HCT116 (cell line): Measurements from ENCODE around the gene RBL1. TPM values are rescaled to one million over a fixed set of nuclear protein-coding genes. Genes with fewer than 3 reads are reported as not detected.

ENCODE experiments used
- ATAC-seq: fragments of 200-7000 bp; cut with Tn5 transposase; 2 replicates; pipeline ENCODE4 v1.9.1; 2020; ENCODE audit warnings: mild to moderate bottlenecking, moderate library complexity
- BruUV-seq: library from RNA; stranded (reverse); fragments of 400-500 nt; replicated peaks from 2 replicates; lab custom pipeline; 2021; lab: Mats Ljungman, UMichigan
- CTCF ChIA-PET: fragments of 300-600 bp; sonication (Branson Sonifier 250); formaldehyde crosslinking; loops from one replicate; lab custom pipeline; 2021; ENCODE audit warnings: antibody characterized with exemption; lab: Charles Lee
- POLR2A ChIA-PET: fragments of 300-600, 350-600 bp; sonication (Branson Sonifier 250); formaldehyde crosslinking; loops from one replicate; lab custom pipeline; 2021; ENCODE audit warnings: antibody characterized with exemption; lab: Charles Lee
- RAD21 ChIA-PET, 2 experiments: fragments of 300-600 bp; sonication (Branson Sonifier 250); formaldehyde crosslinking; loops; one replicate each; lab custom pipeline; 2023; ENCODE audit warnings: low total read pairs in 2 of 2; ENCODE audit not compliant: uncharacterized antibody in 2 of 2, unreplicated experiment in 2 of 2, low non-redundant PET in 1 of 2; lab: Charles Lee
- DNase-seq: peaks from one replicate; pipeline ENCODE4 v3.0.0-alpha.2; 2010; ENCODE audit warnings: low read depth, low spot score
- H2AFZ ChIP-seq: fragments of 200-600 bp; shearing (Covaris generic), sonication (generic); 2 replicates; pipeline ENCODE4 v1.6.1; 2017; ENCODE audit warnings: low read depth, mixed run types, mixed read lengths, antibody characterized with exemption, low read length; ENCODE audit not compliant: poor library complexity, severe bottlenecking
- H3K27ac ChIP-seq: 2 replicates; pipeline ENCODE4 v1.5.1; 2012; ENCODE audit warnings: low read depth, low read length
- H3K27me3 ChIP-seq: fragments of 200-600 bp; sonication (generic); 2 replicates; pipeline ENCODE4 v1.6.1; 2016; ENCODE audit warnings: mixed run types, low read length, mixed read lengths; ENCODE audit not compliant: insufficient read depth
- H3K36me3 ChIP-seq, 2 experiments: fragments of 200-500 bp in 1 of 2; fragments of 200-600 bp in 1 of 2; sonication (Bioruptor generic) in 1 of 2; sonication (generic) in 1 of 2; 2 replicates each; pipeline versions ENCODE4 v1.5.1 to v1.6.1; 2014 to 2016; ENCODE audit warnings: low read length in 2 of 2, inconsistent platforms in 1 of 2, mixed read lengths in 1 of 2, mixed run types in 1 of 2; ENCODE audit not compliant: insufficient read depth in 2 of 2, control insufficient read depth in 1 of 2
- H3K4me1 ChIP-seq, 2 experiments: fragments of 200-600 bp in 1 of 2; sonication (generic) in 1 of 2; 2 replicates each; pipeline versions ENCODE4 v1.5.1 to v1.6.1; 2012 to 2017; ENCODE audit warnings: low read length in 2 of 2, inconsistent platforms in 1 of 2, mild to moderate bottlenecking in 1 of 2, mixed read lengths in 1 of 2, mixed run types in 1 of 2, moderate library complexity in 1 of 2; ENCODE audit not compliant: insufficient read depth in 2 of 2, control insufficient read depth in 1 of 2
- H3K4me2 ChIP-seq: fragments of 200-600 bp; sonication (generic); 2 replicates; pipeline ENCODE4 v1.6.1; 2017; ENCODE audit warnings: mixed run types, low read length, mixed read lengths
- H3K4me3 ChIP-seq, 2 experiments: fragments of 200-600 bp in 1 of 2; sonication (generic) in 1 of 2; replicated peaks in 1 of 2; 2 replicates each; pipeline ENCODE4 v1.5.1; 2011 to 2016; ENCODE audit warnings: low read length in 2 of 2, control low read depth in 1 of 2, low read depth in 1 of 2, mild to moderate bottlenecking in 1 of 2, mixed read lengths in 1 of 2, mixed run types in 1 of 2
- H3K79me2 ChIP-seq: fragments of 200-600 bp; sonication (generic); 2 replicates; pipeline ENCODE4 v1.6.1; 2017; ENCODE audit warnings: mild to moderate bottlenecking, mixed run types, low read length, moderate library complexity, mixed read lengths; ENCODE audit not compliant: insufficient read depth
- H3K9ac ChIP-seq: fragments of 200-600 bp; sonication (generic); 2 replicates; pipeline ENCODE4 v1.6.1; 2016; ENCODE audit warnings: low read length, mixed read lengths
- H3K9me2 ChIP-seq: fragments of 200-600 bp; sonication (generic), shearing (Covaris generic); 2 replicates; pipeline ENCODE4 v1.6.1; 2017; ENCODE audit warnings: mixed run types, mild to moderate bottlenecking, moderate library complexity; ENCODE audit not compliant: insufficient read depth
- H3K9me3 ChIP-seq, 2 experiments: fragments of 200-500 bp in 1 of 2; fragments of 200-600 bp in 1 of 2; sonication (Bioruptor generic) in 1 of 2; sonication (generic) in 1 of 2; 2 replicates each; pipeline ENCODE4 v1.6.1; 2014 to 2017; ENCODE audit warnings: low read length in 2 of 2, mixed read lengths in 2 of 2, inconsistent platforms in 1 of 2, low read depth in 1 of 2, mild to moderate bottlenecking in 1 of 2, mixed run types in 1 of 2, moderate library complexity in 1 of 2; ENCODE audit not compliant: control insufficient read depth in 1 of 2, insufficient read depth in 1 of 2
- H4K20me1 ChIP-seq: fragments of 200-600 bp; sonication (generic), shearing (Covaris generic); 2 replicates; pipeline ENCODE4 v1.6.1; 2017; ENCODE audit warnings: mixed run types, mild to moderate bottlenecking, moderate library complexity; ENCODE audit not compliant: insufficient read depth
- CBX3 ChIP-seq: IDR thresholded peaks from 2 replicates; pipeline ENCODE4 v1.6.1; 2012; ENCODE audit warnings: low read depth
- EGR1 ChIP-seq: IDR thresholded peaks from 2 replicates; pipeline ENCODE4 v1.6.1; 2012; ENCODE audit warnings: low read depth
- ELF1 ChIP-seq: IDR thresholded peaks from 2 replicates; pipeline ENCODE4 v1.6.1; 2012; ENCODE audit warnings: low read depth, borderline replicate concordance
- EZH2 ChIP-seq: fragments of 200-600 bp; sonication (generic); IDR thresholded peaks from 2 replicates; pipeline ENCODE4 v1.6.1; 2017; ENCODE audit warnings: antibody characterized with exemption, mixed run types
- EZH2phosphoT487 ChIP-seq: fragments of 200-600 bp; IDR thresholded peaks from 2 replicates; pipeline ENCODE4 v1.6.1; 2018; ENCODE audit warnings: antibody characterized with exemption, borderline replicate concordance
- FOSL1 ChIP-seq: IDR thresholded peaks from 2 replicates; pipeline ENCODE4 v1.6.1; 2012; ENCODE audit warnings: low read depth
- JUND ChIP-seq: IDR thresholded peaks from 2 replicates; pipeline ENCODE4 v1.6.1; 2012
- POLR2A ChIP-seq: IDR thresholded peaks from 2 replicates; pipeline ENCODE4 v1.7.0; 2011; ENCODE audit warnings: borderline replicate concordance; ENCODE audit not compliant: insufficient read depth, insufficient read length; ENCODE audit errors: extremely low read depth
- POLR2AphosphoS5 ChIP-seq: IDR thresholded peaks from 2 replicates; pipeline ENCODE4 v1.6.1; 2011; ENCODE audit warnings: mild to moderate bottlenecking, low read depth, low read length, moderate library complexity
- RAD21 ChIP-seq: IDR thresholded peaks from 2 replicates; pipeline ENCODE4 v1.6.1; 2012; ENCODE audit warnings: low read depth, mild to moderate bottlenecking
- SP1 ChIP-seq: IDR thresholded peaks from 2 replicates; pipeline ENCODE4 v1.6.1; 2012; ENCODE audit warnings: low read depth
- SRF ChIP-seq: IDR thresholded peaks from 2 replicates; pipeline ENCODE4 v1.6.1; 2012; ENCODE audit warnings: low read depth
- TCF7L2 ChIP-seq: IDR thresholded peaks from 2 replicates; pipeline ENCODE4 v1.7.0; 2011; ENCODE audit warnings: borderline replicate concordance, inconsistent platforms; ENCODE audit not compliant: insufficient read depth, insufficient read length; ENCODE audit errors: extremely low read depth
- YY1 ChIP-seq: IDR thresholded peaks from 2 replicates; pipeline ENCODE4 v1.6.1; 2011; ENCODE audit warnings: low read length, low read depth, moderate library complexity, mild to moderate bottlenecking; ENCODE audit not compliant: insufficient replicate concordance; ENCODE audit errors: extremely low read depth
- ZFX ChIP-seq: fragments of 450-650 bp; IDR thresholded peaks from 2 replicates; pipeline ENCODE4 v1.6.1; 2017
- ZNF274 ChIP-seq: fragments of 200-500 bp; sonication (Bioruptor generic); IDR thresholded peaks from 2 replicates; pipeline ENCODE4 v1.6.1; 2014; ENCODE audit warnings: mild to moderate bottlenecking, low read depth, low read length, inconsistent platforms
- intact Hi-C: fragments of 100-400 bp; cut with micrococcal nuclease; formaldehyde crosslinking; loops from 2 replicates; pipeline ENCODE4 v1.10.0; 2022
- total RNA-seq: library from RNA; stranded (reverse); gene quantifications from one replicate; pipeline ENCODE4 v1.2.1, GENCODE V29; 2021; ENCODE audit not compliant: unreplicated experiment
- TF ChIP-seq, protein P1 (sequence below): IDR thresholded peaks from 2 replicates; pipeline ENCODE4 v1.6.1; 2012; ENCODE audit warnings: low read depth
- TF ChIP-seq, protein P2 (sequence below): IDR thresholded peaks from 2 replicates; pipeline ENCODE4 v1.6.1; 2012
- TF ChIP-seq, protein P3 (sequence below), 3 experiments: fragments of 200-600 bp in 1 of 3; sonication (generic) in 1 of 3; IDR thresholded peaks in 2 of 3; conservative IDR thresholded peaks in 1 of 3; 2 replicates each; pipeline ENCODE4 v1.5.1; 2012 to 2017; ENCODE audit warnings: low read depth in 2 of 3, low read length in 2 of 3, antibody characterized with exemption in 1 of 3, borderline replicate concordance in 1 of 3, control low read depth in 1 of 3, mild to moderate bottlenecking in 1 of 3, mixed read lengths in 1 of 3, mixed run types in 1 of 3, moderate library complexity in 1 of 3; ENCODE audit not compliant: insufficient read depth in 1 of 3
- TF ChIP-seq, protein P4 (sequence below): IDR thresholded peaks from 2 replicates; pipeline ENCODE4 v1.6.1; 2011; ENCODE audit warnings: mild to moderate bottlenecking, low read length, moderate library complexity; ENCODE audit not compliant: insufficient replicate concordance; ENCODE audit errors: extremely low read depth

Gene RBL1
- total RNA-seq, 1 experiment from 2014 or later, result 16.9 TPM

DNA sequence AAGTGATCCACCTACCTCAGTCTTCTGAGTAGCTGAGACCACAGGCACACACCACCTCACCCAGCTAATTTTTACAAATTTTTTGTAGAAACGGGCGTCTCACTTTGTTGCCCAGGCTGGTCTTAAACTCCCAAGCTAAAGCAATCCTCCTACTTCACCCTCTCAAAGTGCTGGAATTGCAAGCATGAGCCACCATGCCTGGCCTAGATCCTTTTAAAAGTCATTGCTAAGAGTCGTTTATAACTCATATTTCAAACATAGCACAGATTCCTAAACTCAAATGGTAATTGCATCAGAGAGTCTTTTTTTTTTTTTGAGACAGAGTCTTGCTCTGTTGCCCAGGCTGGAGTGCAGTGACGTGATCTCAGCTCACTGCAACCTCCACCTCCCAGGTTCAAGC is 136.6 kb downstream of the RBL1 start:
- H3K4me1 ChIP-seq, result no peaks in the 10 kb centered on the region
- no peak for TF ChIP-seq EGR1
- TF ChIP-seq CBX3, result no peak
- no peak for TF ChIP-seq POLR2A
- TF ChIP-seq, protein P1, sequence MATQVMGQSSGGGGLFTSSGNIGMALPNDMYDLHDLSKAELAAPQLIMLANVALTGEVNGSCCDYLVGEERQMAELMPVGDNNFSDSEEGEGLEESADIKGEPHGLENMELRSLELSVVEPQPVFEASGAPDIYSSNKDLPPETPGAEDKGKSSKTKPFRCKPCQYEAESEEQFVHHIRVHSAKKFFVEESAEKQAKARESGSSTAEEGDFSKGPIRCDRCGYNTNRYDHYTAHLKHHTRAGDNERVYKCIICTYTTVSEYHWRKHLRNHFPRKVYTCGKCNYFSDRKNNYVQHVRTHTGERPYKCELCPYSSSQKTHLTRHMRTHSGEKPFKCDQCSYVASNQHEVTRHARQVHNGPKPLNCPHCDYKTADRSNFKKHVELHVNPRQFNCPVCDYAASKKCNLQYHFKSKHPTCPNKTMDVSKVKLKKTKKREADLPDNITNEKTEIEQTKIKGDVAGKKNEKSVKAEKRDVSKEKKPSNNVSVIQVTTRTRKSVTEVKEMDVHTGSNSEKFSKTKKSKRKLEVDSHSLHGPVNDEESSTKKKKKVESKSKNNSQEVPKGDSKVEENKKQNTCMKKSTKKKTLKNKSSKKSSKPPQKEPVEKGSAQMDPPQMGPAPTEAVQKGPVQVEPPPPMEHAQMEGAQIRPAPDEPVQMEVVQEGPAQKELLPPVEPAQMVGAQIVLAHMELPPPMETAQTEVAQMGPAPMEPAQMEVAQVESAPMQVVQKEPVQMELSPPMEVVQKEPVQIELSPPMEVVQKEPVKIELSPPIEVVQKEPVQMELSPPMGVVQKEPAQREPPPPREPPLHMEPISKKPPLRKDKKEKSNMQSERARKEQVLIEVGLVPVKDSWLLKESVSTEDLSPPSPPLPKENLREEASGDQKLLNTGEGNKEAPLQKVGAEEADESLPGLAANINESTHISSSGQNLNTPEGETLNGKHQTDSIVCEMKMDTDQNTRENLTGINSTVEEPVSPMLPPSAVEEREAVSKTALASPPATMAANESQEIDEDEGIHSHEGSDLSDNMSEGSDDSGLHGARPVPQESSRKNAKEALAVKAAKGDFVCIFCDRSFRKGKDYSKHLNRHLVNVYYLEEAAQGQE, result no peak
- TF ChIP-seq ZFX, result no peak
- TF ChIP-seq YY1, result no peak
- TF ChIP-seq, protein P2, sequence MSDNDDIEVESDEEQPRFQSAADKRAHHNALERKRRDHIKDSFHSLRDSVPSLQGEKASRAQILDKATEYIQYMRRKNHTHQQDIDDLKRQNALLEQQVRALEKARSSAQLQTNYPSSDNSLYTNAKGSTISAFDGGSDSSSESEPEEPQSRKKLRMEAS, result no peak
- no peak for TF ChIP-seq RAD21
- no peak for TF ChIP-seq POLR2AphosphoS5
- TF ChIP-seq, protein P3, sequence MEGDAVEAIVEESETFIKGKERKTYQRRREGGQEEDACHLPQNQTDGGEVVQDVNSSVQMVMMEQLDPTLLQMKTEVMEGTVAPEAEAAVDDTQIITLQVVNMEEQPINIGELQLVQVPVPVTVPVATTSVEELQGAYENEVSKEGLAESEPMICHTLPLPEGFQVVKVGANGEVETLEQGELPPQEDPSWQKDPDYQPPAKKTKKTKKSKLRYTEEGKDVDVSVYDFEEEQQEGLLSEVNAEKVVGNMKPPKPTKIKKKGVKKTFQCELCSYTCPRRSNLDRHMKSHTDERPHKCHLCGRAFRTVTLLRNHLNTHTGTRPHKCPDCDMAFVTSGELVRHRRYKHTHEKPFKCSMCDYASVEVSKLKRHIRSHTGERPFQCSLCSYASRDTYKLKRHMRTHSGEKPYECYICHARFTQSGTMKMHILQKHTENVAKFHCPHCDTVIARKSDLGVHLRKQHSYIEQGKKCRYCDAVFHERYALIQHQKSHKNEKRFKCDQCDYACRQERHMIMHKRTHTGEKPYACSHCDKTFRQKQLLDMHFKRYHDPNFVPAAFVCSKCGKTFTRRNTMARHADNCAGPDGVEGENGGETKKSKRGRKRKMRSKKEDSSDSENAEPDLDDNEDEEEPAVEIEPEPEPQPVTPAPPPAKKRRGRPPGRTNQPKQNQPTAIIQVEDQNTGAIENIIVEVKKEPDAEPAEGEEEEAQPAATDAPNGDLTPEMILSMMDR (IDR thresholded peaks at IDR 0.05 in 2 of 3, conservative IDR thresholded peaks at IDR 0.05 in 1 of 3; ENCODE audit: borderline replicate concordance in 1 of 3, insufficient read depth in 1 of 3, low read depth in 2 of 3, low read length in 2 of 3), result no peak
- no peak for TF ChIP-seq EZH2phosphoT487
- TF ChIP-seq JUND, result no peak
- TF ChIP-seq ZNF274, result no peak
- TF ChIP-seq FOSL1, result no peak
- TF ChIP-seq TCF7L2, result no peak
- TF ChIP-seq SP1, result no peak
- TF ChIP-seq, protein P4, sequence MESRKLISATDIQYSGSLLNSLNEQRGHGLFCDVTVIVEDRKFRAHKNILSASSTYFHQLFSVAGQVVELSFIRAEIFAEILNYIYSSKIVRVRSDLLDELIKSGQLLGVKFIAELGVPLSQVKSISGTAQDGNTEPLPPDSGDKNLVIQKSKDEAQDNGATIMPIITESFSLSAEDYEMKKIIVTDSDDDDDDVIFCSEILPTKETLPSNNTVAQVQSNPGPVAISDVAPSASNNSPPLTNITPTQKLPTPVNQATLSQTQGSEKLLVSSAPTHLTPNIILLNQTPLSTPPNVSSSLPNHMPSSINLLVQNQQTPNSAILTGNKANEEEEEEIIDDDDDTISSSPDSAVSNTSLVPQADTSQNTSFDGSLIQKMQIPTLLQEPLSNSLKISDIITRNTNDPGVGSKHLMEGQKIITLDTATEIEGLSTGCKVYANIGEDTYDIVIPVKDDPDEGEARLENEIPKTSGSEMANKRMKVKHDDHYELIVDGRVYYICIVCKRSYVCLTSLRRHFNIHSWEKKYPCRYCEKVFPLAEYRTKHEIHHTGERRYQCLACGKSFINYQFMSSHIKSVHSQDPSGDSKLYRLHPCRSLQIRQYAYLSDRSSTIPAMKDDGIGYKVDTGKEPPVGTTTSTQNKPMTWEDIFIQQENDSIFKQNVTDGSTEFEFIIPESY, result no peak
- no peak for TF ChIP-seq SRF
- TF ChIP-seq EZH2, result no peak
- TF ChIP-seq ELF1, result no peak
- no peak overlapping the region for H3K27ac ChIP-seq
- no peaks in the 10 kb centered on the region for H4K20me1 ChIP-seq
- ChIA-PET RAD21 (no interaction called here), CTCF (no interaction called here), POLR2A (no interaction called here)
- H3K9me3 ChIP-seq, result peaks cover 4 to 7% of the 10 kb centered on the region in 2 experiments; a peak in 1 of 4 replicates
- BruUV-seq, result no TSS peak
- no peak for DNase-seq
- H3K4me3 ChIP-seq, result no peak overlapping the region
- no peak for ATAC-seq
- no peaks in the 10 kb centered on the region for H3K9me2 ChIP-seq
- H3K79me2 ChIP-seq, result no peaks in the 10 kb centered on the region
- H3K27me3 ChIP-seq, result no peaks in the 10 kb centered on the region
- intact Hi-C loops, result no loop called here
- no peak overlapping the region for H3K9ac ChIP-seq
- no peak overlapping the region for H3K4me2 ChIP-seq
- no peak overlapping the region for H2AFZ ChIP-seq
- H3K36me3 ChIP-seq, result no peaks in the 10 kb centered on the region
